Vagina (tissue), 2 donors: ENCODE results near the gene CCDC9. TPM values are rescaled to one million over a fixed set of nuclear protein-coding genes. Genes with fewer than 3 reads are reported as not detected.

Experiments
- DNase-seq, 2 donors: peaks; one replicate each; pipeline ENCODE4 v3.0.0-alpha.2; 2017; ENCODE audit errors: extremely low spot score in 2 of 2
- H3K27ac ChIP-seq: fragments of 200-600 bp; sonication (generic); one replicate; pipeline ENCODE4 v1.5.1; 2019
- H3K27me3 ChIP-seq: fragments of 200-600 bp; sonication (generic); one replicate; pipeline ENCODE4 v1.5.1; 2019
- H3K36me3 ChIP-seq, 2 donors: fragments of 200-600 bp; sonication (generic); one replicate each; pipeline ENCODE4 v1.5.1; 2017 to 2019
- H3K4me1 ChIP-seq: fragments of 200-600 bp; sonication (generic); one replicate; pipeline ENCODE4 v1.5.1; 2019
- H3K4me3 ChIP-seq, 2 donors: fragments of 200-600 bp; sonication (generic); 1 replicate in 1 of 2; 2 replicates in 1 of 2; pipeline ENCODE4 v1.5.1; 2016 to 2019
- H3K9me3 ChIP-seq: fragments of 200-600 bp; sonication (generic); one replicate; pipeline ENCODE4 v1.5.1; 2019
- POLR2A ChIP-seq, 2 donors: fragments of 450-650 bp; IDR thresholded peaks; one replicate each; pipeline ENCODE4 v1.6.1; 2017; ENCODE audit warnings: antibody characterized with exemption in 2 of 2, mild to moderate bottlenecking in 2 of 2, moderate library complexity in 2 of 2
- POLR2AphosphoS5 ChIP-seq, 2 donors: sonication (generic); formaldehyde crosslinking; IDR thresholded peaks; one replicate each; pipeline ENCODE4 v1.9.0; 2017; ENCODE audit warnings: antibody characterized with exemption in 2 of 2, mild to moderate bottlenecking in 2 of 2, low read depth in 1 of 2; ENCODE audit not compliant: insufficient read depth in 1 of 2
- intact Hi-C: fragments of 100-400 bp; cut with DNase I; formaldehyde crosslinking; loops from one replicate; pipeline ENCODE4 v1.15.1; 2023
- total RNA-seq: library from RNA; depleted of rRNA; stranded (reverse); fragments of >200 nt; gene quantifications from one replicate; pipeline ENCODE4 v1.2.3, GENCODE V29; 2016
- TF ChIP-seq, protein P1 (sequence below), 3 experiments: fragments of 450-650 bp in 2 of 3; fragments of 200-600 bp in 1 of 3; sonication (generic) in 1 of 3; IDR thresholded peaks; one replicate each; pipeline ENCODE4 v1.5.1; 2017 to 2019; ENCODE audit warnings: antibody characterized with exemption in 3 of 3, mild to moderate bottlenecking in 2 of 3, moderate library complexity in 2 of 3

Gene CCDC9
- total RNA-seq, 1 donor from 2014 or later = 19.2 TPM

DNA sequence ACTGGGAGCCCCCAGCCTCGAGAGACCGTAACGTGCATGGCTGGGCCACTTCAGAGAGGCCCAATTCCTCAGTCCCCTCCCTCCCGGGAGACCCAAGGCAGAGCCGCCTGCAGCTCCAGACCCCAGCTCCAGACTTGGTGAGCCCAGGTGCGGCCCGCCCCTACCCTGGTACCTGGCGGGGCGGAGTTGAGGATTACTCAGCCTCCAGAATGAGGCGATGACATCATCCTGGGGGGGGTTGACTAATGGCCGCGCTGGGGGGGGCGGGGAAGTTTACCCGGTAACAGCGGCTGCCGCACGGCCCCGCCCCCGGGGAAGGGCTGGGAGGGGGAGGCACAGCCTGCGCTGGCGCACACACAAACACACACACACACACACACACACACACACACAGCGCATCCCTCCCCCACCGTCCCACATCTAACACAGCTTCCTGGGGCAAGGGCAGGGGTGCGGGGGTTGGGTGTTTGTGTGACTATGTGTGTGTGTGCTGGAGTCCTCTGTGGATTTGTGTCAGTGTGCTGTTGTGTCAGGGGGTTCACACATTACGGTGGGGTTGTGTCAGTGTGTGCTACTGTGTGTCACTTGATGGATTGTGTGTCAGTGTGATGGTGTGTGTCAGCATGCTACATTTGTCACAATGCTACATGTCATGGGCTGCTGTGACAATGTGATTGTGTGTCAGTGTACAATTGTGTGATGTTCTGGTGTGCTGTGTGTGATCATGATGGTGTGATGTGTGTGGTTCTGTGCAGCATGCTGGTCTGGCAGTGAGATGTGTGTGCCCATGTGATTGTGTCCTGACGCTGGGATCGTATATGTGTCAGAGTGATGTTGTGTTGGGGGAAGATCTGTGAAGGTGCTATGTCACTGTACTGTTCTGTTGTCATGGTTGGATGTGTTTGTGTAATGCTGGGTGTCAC is 15.1 kb upstream of the CCDC9 start:
- intact Hi-C loops = loop anchor here (5.0 kb wide), 1 partner anchor 34 kb away; no protein-coding TSS in a partner anchor
- Histone ChIP-seq H3K9me3 (no peaks in the 10 kb centered on the region), H3K27me3 (no peaks in the 10 kb centered on the region), H3K27ac (no peak overlapping the region), H3K36me3 (no peaks in the 10 kb centered on the region), H3K4me1 (peaks cover 46% of the 10 kb centered on the region), H3K4me3 (no peak overlapping the region)
- TF ChIP-seq, protein P1, sequence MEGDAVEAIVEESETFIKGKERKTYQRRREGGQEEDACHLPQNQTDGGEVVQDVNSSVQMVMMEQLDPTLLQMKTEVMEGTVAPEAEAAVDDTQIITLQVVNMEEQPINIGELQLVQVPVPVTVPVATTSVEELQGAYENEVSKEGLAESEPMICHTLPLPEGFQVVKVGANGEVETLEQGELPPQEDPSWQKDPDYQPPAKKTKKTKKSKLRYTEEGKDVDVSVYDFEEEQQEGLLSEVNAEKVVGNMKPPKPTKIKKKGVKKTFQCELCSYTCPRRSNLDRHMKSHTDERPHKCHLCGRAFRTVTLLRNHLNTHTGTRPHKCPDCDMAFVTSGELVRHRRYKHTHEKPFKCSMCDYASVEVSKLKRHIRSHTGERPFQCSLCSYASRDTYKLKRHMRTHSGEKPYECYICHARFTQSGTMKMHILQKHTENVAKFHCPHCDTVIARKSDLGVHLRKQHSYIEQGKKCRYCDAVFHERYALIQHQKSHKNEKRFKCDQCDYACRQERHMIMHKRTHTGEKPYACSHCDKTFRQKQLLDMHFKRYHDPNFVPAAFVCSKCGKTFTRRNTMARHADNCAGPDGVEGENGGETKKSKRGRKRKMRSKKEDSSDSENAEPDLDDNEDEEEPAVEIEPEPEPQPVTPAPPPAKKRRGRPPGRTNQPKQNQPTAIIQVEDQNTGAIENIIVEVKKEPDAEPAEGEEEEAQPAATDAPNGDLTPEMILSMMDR (IDR thresholded peaks at IDR 0.05) = no peak
- TF ChIP-seq POLR2AphosphoS5 (IDR thresholded peaks at IDR 0.05; ENCODE audit: insufficient read depth in 1 of 2, low read depth in 1 of 2) (peak in 1 of 2 donors; percentile 11), POLR2A (IDR thresholded peaks at IDR 0.05) (no peak)
- no peak for DNase-seq

DNA sequence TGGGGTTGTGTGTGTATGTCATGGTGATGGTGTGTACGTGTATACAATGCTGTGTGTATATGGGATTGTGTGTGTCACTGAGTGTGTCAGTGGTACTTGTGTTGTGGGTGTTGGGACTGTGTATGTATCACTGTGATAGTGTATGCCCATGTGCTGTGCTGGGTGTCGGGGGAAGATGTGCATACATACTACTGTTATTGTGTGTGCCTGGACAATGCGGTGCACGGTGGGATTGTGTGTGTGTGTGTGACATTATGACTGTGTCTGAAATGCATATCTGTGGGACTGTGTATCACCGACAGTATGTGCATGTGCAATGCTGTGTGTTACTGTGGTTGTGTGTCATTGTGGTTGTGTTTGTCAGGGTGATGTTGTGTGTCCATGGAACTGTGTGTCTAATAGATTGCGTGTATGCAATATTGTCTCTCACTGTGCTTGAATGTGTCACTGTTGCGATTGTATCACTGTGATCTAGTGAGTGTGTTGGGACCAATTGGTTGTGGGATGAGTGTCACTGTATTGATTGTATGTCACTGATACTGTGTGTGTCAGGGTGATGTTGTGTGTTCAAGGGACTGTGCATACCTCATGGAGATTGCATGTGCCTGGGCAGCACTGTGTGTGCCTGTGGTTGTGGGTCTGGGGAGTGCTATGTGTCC is 14.3 kb upstream of the CCDC9 start:
- TF ChIP-seq POLR2AphosphoS5 (IDR thresholded peaks at IDR 0.05; ENCODE audit: insufficient read depth in 1 of 2, low read depth in 1 of 2) (no peak), POLR2A (IDR thresholded peaks at IDR 0.05) (no peak)
- TF ChIP-seq, protein P1 (IDR thresholded peaks at IDR 0.05) = no peak
- Histone ChIP-seq H3K4me1 (peaks cover 49% of the 10 kb centered on the region), H3K27me3 (no peaks in the 10 kb centered on the region), H3K36me3 (no peaks in the 10 kb centered on the region), H3K27ac (no peak overlapping the region), H3K4me3 (no peak overlapping the region), H3K9me3 (no peaks in the 10 kb centered on the region)
- intact Hi-C loops = loop anchor here (5.0 kb wide), 1 partner anchor 35 kb away; no protein-coding TSS in a partner anchor
- DNase-seq = no peak

DNA sequence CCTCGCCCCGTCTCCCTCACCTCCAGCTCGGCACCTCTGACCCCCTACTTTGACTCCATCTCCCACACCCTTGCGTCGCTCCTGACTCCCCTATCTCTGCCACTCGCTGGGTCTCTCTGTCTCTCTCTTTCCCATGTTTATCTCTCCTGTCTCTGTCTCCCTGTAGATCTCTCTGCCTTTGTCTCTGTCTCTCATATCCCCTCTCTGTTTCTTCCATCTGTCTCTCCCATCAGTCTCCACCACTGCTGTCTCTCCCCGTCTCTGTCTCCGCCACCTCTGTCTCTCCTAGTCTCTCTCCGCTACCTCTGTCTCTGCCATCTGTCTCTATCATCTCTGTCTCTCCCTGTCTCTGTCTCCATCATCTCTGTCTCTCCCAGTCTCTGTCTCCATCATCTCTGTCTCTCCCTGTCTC is 13.0 kb upstream of the CCDC9 start:
- H3K4me1 ChIP-seq = peaks cover 52% of the 10 kb centered on the region
- H3K4me3 ChIP-seq = peak overlapping the region in 1 of 2 donors; percentile 34

DNA sequence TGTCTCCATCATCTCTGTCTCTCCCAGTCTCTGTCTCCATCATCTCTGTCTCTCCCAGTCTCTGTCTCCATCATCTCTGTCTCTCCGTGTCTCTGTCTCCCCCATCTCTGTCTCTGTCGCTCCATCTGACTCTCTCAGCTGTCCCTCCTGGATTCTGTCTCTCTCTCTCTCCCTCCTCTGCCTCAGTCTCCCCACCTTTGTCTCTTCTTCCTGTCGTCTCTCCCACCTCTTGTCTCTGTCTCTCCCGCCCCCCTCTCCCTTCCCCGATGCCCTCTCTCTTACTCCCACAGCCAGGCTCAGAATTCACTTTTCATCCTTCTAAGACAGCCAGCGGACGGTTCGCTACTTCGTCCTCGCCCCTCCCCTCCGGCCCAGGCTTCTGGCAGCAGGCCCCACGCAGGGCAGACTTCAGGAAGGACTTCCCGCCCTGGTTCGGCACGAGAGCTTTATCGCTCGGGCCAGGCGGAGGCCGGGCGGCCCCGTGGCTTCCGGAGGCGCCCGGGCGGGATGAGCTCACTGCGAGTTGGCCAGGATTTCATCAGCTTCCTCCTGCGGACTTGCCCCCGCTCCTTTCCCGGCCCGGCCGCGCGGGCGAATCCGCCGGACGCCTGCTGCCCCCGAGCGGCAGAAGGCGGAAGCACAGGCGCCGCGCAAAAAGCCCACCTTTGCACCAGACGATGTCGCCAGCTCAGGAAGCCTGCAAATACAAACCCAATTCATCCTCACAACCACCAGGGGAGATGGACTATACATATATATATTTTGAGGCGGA is 12.4 kb upstream of the CCDC9 start:
- intact Hi-C loops = loop anchor here (5.0 kb wide), 1 partner anchor 37 kb away; no protein-coding TSS in a partner anchor
- peak overlapping the region; percentile 34 to 45 for H3K4me3 ChIP-seq
- TF ChIP-seq, protein P1 (IDR thresholded peaks at IDR 0.05) = peak; percentile 96 to 99 (median 99)
- TF ChIP-seq POLR2AphosphoS5 (IDR thresholded peaks at IDR 0.05; ENCODE audit: insufficient read depth in 1 of 2, low read depth in 1 of 2) (peak; percentile 92 to 96), POLR2A (IDR thresholded peaks at IDR 0.05) (peak in 1 of 2 donors; percentile 29)

More for the DNA sequence above, 13.0 kb upstream of the CCDC9 start:
- DNase-seq = no peak
- TF ChIP-seq POLR2A (IDR thresholded peaks at IDR 0.05) = no peak
- TF ChIP-seq, protein P1 (IDR thresholded peaks at IDR 0.05) = no peak
- no peak for TF ChIP-seq POLR2AphosphoS5 (IDR thresholded peaks at IDR 0.05; ENCODE audit: insufficient read depth in 1 of 2, low read depth in 1 of 2)
- intact Hi-C loops = loop anchor here (5.0 kb wide), 1 partner anchor 36 kb away; no protein-coding TSS in a partner anchor
- Histone ChIP-seq H3K9me3 (no peaks in the 10 kb centered on the region), H3K36me3 (no peaks in the 10 kb centered on the region), H3K27me3 (no peaks in the 10 kb centered on the region), H3K27ac (peak overlapping the region; percentile 72)

More for the DNA sequence above, 12.4 kb upstream of the CCDC9 start:
- no peaks in the 10 kb centered on the region for H3K27me3 ChIP-seq
- H3K27ac ChIP-seq = peak overlapping the region; percentile 72
- H3K4me1 ChIP-seq = peaks cover 52% of the 10 kb centered on the region
- no peaks in the 10 kb centered on the region for H3K9me3 ChIP-seq
- H3K36me3 ChIP-seq = no peaks in the 10 kb centered on the region
- DNase-seq = peak in 1 of 2 donors; percentile 94
